Naive thymus-derived CD4-positive, alpha-beta T cell (primary cell): ENCODE measurements around the gene PDCD4. TPM values are rescaled to one million over a fixed set of nuclear protein-coding genes. Genes with fewer than 3 reads are reported as not detected.

Experiments
- ATAC-seq: fragments of 150-1000 bp; cut with Tn5 transposase; 2 replicates; pipeline ENCODE4 v1.10.0; 2021; ENCODE audit warnings: mild to moderate bottlenecking, moderate library complexity
- CTCF ChIA-PET: fragments of 350-600 bp; sonication (Branson Sonifier 250); formaldehyde crosslinking; loops from one replicate; lab custom pipeline; 2021; ENCODE audit warnings: antibody characterized with exemption; lab: Charles Lee
- POLR2A ChIA-PET: fragments of 350-600 bp; sonication (Branson Sonifier 250); formaldehyde crosslinking; loops from one replicate; lab custom pipeline; 2021; ENCODE audit warnings: antibody characterized with exemption, inconsistent platforms; lab: Charles Lee
- DNase-seq, 9 donors: peaks; one replicate each; pipeline versions ENCODE4 v3.0.0 to v3.0.0-alpha.2; 2020 to 2022; ENCODE audit warnings: mixed read lengths in 1 of 9
- H3K27ac ChIP-seq: one replicate; pipeline ENCODE4 v1.7.0; 2013; ENCODE audit warnings: mild to moderate bottlenecking, low read depth, low read length, moderate library complexity
- H3K27me3 ChIP-seq, 2 donors: one replicate each; pipeline ENCODE4 v1.7.0; 2013; ENCODE audit warnings: low read length in 2 of 2, mild to moderate bottlenecking in 2 of 2, moderate library complexity in 2 of 2; ENCODE audit not compliant: control insufficient read depth in 2 of 2, insufficient read depth in 2 of 2
- H3K36me3 ChIP-seq, 3 experiments: 1 replicate in 2 of 3; 2 replicates in 1 of 3; pipeline ENCODE4 v1.7.0; 2013; ENCODE audit warnings: low read length in 3 of 3, mild to moderate bottlenecking in 3 of 3, moderate library complexity in 1 of 3; ENCODE audit not compliant: insufficient read depth in 3 of 3, control insufficient read depth in 2 of 3
- H3K4me1 ChIP-seq, 2 donors: one replicate each; pipeline ENCODE4 v1.7.0; 2013; ENCODE audit warnings: low read length in 2 of 2, mild to moderate bottlenecking in 2 of 2, moderate library complexity in 1 of 2; ENCODE audit not compliant: control insufficient read depth in 2 of 2, insufficient read depth in 2 of 2
- H3K4me3 ChIP-seq: 2 replicates; pipeline ENCODE4 v1.7.0; 2013; ENCODE audit warnings: mild to moderate bottlenecking, low read length
- H3K9me3 ChIP-seq, 3 experiments: 1 replicate in 2 of 3; 2 replicates in 1 of 3; pipeline ENCODE4 v1.7.0; 2013; ENCODE audit warnings: low read length in 3 of 3; ENCODE audit not compliant: control insufficient read depth in 2 of 3
- H3K27ac Mint-ChIP-seq, 9 donors: one replicate each; pipeline ENCODE4 v1.8.0; 2020 to 2022; ENCODE audit warnings: mixed read lengths in 9 of 9, mild to moderate bottlenecking in 8 of 9, moderate library complexity in 5 of 9, inconsistent platforms in 2 of 9
- H3K27me3 Mint-ChIP-seq, 5 donors: one replicate each; pipeline ENCODE4 v1.8.0; 2021 to 2022; ENCODE audit warnings: mixed read lengths in 5 of 5, mild to moderate bottlenecking in 1 of 5
- H3K36me3 Mint-ChIP-seq, 5 donors: one replicate each; pipeline ENCODE4 v1.8.0; 2020 to 2022; ENCODE audit warnings: mixed read lengths in 5 of 5, mild to moderate bottlenecking in 3 of 5, inconsistent platforms in 1 of 5
- H3K4me1 Mint-ChIP-seq, 7 donors: one replicate each; pipeline ENCODE4 v1.8.0; 2020 to 2022; ENCODE audit warnings: mixed read lengths in 7 of 7, mild to moderate bottlenecking in 3 of 7, inconsistent platforms in 1 of 7
- H3K4me3 Mint-ChIP-seq, 10 donors: one replicate each; pipeline ENCODE4 v1.8.0; 2020 to 2022; ENCODE audit warnings: mild to moderate bottlenecking in 10 of 10, mixed read lengths in 10 of 10, moderate library complexity in 6 of 10, inconsistent platforms in 2 of 10
- H3K9me3 Mint-ChIP-seq, 11 donors: one replicate each; pipeline ENCODE4 v1.8.0; 2020 to 2022; ENCODE audit warnings: mixed read lengths in 11 of 11, mild to moderate bottlenecking in 4 of 11, inconsistent platforms in 1 of 11, moderate library complexity in 1 of 11
- intact Hi-C, 2 donors: fragments of 100-400 bp; cut with micrococcal nuclease; formaldehyde crosslinking; loops; one replicate each; pipeline ENCODE4 v1.15.1; 2023
- polyA plus RNA-seq, 2 donors: library from polyadenylated mRNA; unstranded; fragments of 300-500 nt; fragmentation: Illumina TruSeq; gene quantifications; one replicate each; pipeline ENCODE4 v1.2.3, GENCODE V29; 2021
- total RNA-seq, 6 experiments: library from RNA in 5 of 6; stranded (reverse) in 5 of 6; gene quantifications; 1 replicate in 5 of 6; 2 replicates in 1 of 6; pipeline ENCODE4 v1.2.3 and lab custom pipeline; 2021 to 2026

PDCD4 gene
- total and polyA plus RNA-seq, 7 experiments from 2014 or later: 93.7 to 295 (median 253) TPM

DNA sequence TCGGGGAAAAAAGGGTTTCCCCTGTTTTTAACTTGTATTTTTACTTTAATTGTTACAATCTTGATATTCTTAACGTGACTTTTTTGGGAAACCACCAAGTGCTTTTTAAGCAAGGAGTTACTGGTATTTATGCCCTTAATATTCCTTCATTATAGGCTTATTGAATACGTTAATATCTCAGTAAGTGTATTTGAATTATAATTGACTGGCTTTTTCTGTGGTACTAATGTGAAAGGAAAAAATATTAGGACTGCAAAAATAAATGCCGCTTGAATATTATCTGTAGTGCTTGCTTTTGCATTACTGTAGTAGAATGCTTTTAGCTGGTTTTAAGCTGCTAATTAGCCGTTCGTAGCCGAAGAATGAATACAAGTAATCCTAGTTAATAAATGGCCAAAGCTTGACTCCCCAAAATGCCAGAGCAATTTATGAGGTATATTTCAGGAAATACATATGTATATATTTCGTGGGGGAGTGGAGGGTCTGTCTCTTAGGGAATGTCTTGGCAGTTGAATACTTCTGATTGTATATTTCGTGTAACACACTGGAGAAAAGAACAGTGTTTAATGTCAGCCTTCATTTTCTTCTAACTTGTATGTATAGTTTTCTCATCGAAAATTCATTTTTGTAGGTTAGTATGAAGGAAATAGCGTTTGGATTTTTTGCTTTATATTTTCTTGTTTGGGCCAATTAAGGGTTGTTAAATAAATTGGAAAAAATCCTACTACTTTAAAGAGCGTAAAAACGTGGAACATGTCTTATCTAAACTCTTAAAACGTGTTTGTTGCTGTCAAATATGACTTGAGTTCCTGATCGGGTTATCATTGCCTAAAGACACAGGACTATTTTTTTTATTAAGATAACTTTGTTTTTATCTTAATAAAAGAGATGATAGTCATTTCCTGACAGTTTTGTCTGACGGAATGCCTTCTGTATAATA lies 1.5 kb downstream of the PDCD4 start:
- Histone ChIP-seq H3K4me1 (peaks cover 36 to 67% of the 10 kb centered on the region in 2 donors), H3K9me3 (no peaks in the 10 kb centered on the region), H3K27ac (peak overlapping the region; percentile 100), H3K4me3 (peak overlapping the region; percentile 78), H3K27me3 (no peaks in the 10 kb centered on the region), H3K36me3 (peaks cover 0 to 8% (median 7%) of the 10 kb centered on the region in 3 experiments)
- Mint-ChIP-seq H3K27me3 (peaks cover 0 to 2% (median 0%) of the 10 kb centered on the region in 5 donors), H3K27ac (peak overlapping the region; percentile 95 to 100 (median 99)), H3K36me3 (peaks cover 4 to 27% (median 13%) of the 10 kb centered on the region in 5 donors), H3K4me3 (peak overlapping the region; percentile 79 to 97 (median 96)), H3K4me1 (peaks cover 37 to 74% (median 65%) of the 10 kb centered on the region in 7 donors), H3K9me3 (peaks cover 0 to 7% (median 0%) of the 10 kb centered on the region in 11 donors)
- DNase-seq: no peak
- intact Hi-C loops: loop anchor here (1.0 to 5.0 kb wide), 16 partner anchors 9 to 664 kb away; partner anchors contain the start of genes BBIP1 (in 1 of the 2), DUSP5 (in 1 of the 2), SHOC2 (in 1 of the 2) and SMC3 (in 1 of the 2)
- no peak for ATAC-seq
- ChIA-PET CTCF (interaction anchor here (0.9 to 1.9 kb wide), 10 partner anchors 9 to 127 kb away, joined by 3 to 6 read pairs (median 4); no protein-coding TSS in a partner anchor), POLR2A (interaction anchor here (0.6 to 3.6 kb wide), 21 partner anchors 9 to 201 kb away, joined by 3 to 76 read pairs (median 4); partner anchors contain the start of genes BBIP1 and SHOC2)

DNA sequence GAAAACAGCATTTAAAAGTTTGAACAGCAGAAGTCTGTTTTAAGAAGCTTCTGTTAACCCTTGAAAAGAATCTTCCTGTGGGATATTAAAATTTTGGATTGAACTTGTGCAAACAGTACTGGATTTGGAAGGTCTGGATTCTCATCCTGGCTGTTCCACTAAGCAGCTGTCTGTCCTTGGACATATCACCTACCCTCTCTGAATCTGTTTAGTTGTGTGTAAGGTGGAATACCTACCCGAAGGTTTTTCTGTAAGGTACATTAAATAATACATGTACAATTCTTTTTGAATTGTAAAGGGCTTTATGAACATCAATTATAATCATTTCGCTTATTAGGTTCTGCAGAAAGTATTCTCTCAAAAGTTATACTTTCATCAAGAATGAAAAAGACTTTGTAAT lies 2.2 kb downstream of the PDCD4 start:
- peaks cover 0 to 2% (median 0%) of the 10 kb centered on the region in 5 donors for H3K27me3 Mint-ChIP-seq
- peak overlapping the region; percentile 78 for H3K4me3 ChIP-seq
- no peaks in the 10 kb centered on the region for H3K9me3 ChIP-seq
- peak overlapping the region; percentile 100 for H3K27ac ChIP-seq
- DNase-seq: no peak
- H3K36me3 ChIP-seq: peaks cover 0 to 13% (median 11%) of the 10 kb centered on the region in 3 experiments
- no peaks in the 10 kb centered on the region for H3K27me3 ChIP-seq
- H3K4me1 ChIP-seq: peaks cover 36 to 66% of the 10 kb centered on the region in 2 donors
- peaks cover 35 to 74% (median 65%) of the 10 kb centered on the region in 7 donors for H3K4me1 Mint-ChIP-seq
- peaks cover 4 to 29% (median 19%) of the 10 kb centered on the region in 5 donors for H3K36me3 Mint-ChIP-seq
- ATAC-seq: no peak
- CTCF ChIA-PET: interaction anchor here (1.4 to 1.9 kb wide), 2 partner anchors 10 to 20 kb away, joined by 4 to 6 read pairs; no protein-coding TSS in a partner anchor
- POLR2A ChIA-PET: interaction anchor here (0.6 to 3.6 kb wide), 6 partner anchors 10 to 201 kb away, joined by 3 to 76 read pairs (median 8); no protein-coding TSS in a partner anchor
- intact Hi-C loops: loop anchor here (1.0 to 5.0 kb wide), 8 partner anchors 8 to 665 kb away; partner anchors contain the start of genes DUSP5 (in 1 of the 2) and SMC3 (in 1 of the 2)
- peaks cover 0 to 7% (median 0%) of the 10 kb centered on the region in 11 donors for H3K9me3 Mint-ChIP-seq
- peak overlapping the region; percentile 36 to 100 (median 99) for H3K27ac Mint-ChIP-seq
- H3K4me3 Mint-ChIP-seq: peak overlapping the region; percentile 79 to 96 (median 88)

DNA sequence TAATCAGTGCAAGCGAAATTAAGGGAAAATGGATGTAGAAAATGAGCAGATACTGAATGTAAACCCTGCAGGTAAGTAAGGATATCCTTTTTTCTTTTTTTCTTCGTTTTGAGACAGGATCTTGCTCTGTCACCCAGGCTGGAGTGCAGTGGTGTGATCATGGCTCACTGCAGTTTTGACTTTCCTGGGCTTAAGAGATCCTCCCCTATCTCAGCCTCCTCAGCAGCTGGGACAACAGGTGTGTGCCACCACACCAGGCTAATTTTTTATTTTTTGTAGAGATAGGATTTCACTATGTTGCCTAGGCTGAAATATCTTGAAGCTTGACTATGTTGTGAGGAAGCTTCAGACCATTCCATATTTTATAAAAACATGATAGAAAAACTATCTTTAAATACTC lies 4.3 kb downstream of the PDCD4 start:
- ChIA-PET CTCF (interaction anchor here (0.7 to 1.2 kb wide), 4 partner anchors 14 to 213 kb away, joined by 3 to 4 read pairs (median 4); no protein-coding TSS in a partner anchor), POLR2A (interaction anchor here (1.0 to 2.6 kb wide), 9 partner anchors 9 to 125 kb away, joined by 3 to 10 read pairs (median 6); no protein-coding TSS in a partner anchor)
- peaks cover 0 to 2% (median 0%) of the 10 kb centered on the region in 5 donors for H3K27me3 Mint-ChIP-seq
- no peaks in the 10 kb centered on the region for H3K9me3 ChIP-seq
- H3K4me1 Mint-ChIP-seq: peaks cover 27 to 74% (median 63%) of the 10 kb centered on the region in 7 donors
- DNase-seq (no peak), ATAC-seq (no peak)
- H3K9me3 Mint-ChIP-seq: peaks cover 0 to 7% (median 0%) of the 10 kb centered on the region in 11 donors
- peaks cover 0 to 35% (median 19%) of the 10 kb centered on the region in 5 donors for H3K36me3 Mint-ChIP-seq
- peak overlapping the region in 8 of 10 donors; percentile 13 to 61 (median 47) for H3K4me3 Mint-ChIP-seq
- no peak overlapping the region for H3K4me3 ChIP-seq
- H3K27ac ChIP-seq: peak overlapping the region; percentile 56
- peaks cover 26 to 54% of the 10 kb centered on the region in 2 donors for H3K4me1 ChIP-seq
- peak overlapping the region in 8 of 9 donors; percentile 46 to 79 (median 70) for H3K27ac Mint-ChIP-seq
- no peaks in the 10 kb centered on the region for H3K27me3 ChIP-seq
- intact Hi-C loops: no loop called here
- H3K36me3 ChIP-seq: peaks cover 0 to 16% (median 11%) of the 10 kb centered on the region in 3 experiments

GRCh38 chr10:110876788-110877187 lies 5.1 kb downstream of the PDCD4 start:
- H3K27ac ChIP-seq: peak overlapping the region; percentile 56
- ChIA-PET CTCF (interaction anchor here (0.7 to 1.6 kb wide), 10 partner anchors 10 to 131 kb away, joined by 3 to 6 read pairs (median 4); no protein-coding TSS in a partner anchor), POLR2A (interaction anchor here (0.6 to 2.8 kb wide), 13 partner anchors 9 to 126 kb away, joined by 3 to 10 read pairs (median 4); no protein-coding TSS in a partner anchor)
- ATAC-seq (no peak), DNase-seq (no peak)
- H3K4me3 ChIP-seq: no peak overlapping the region
- peaks cover 4 to 42% (median 24%) of the 10 kb centered on the region in 5 donors for H3K36me3 Mint-ChIP-seq
- peaks cover 0 to 17% (median 11%) of the 10 kb centered on the region in 3 experiments for H3K36me3 ChIP-seq
- H3K27me3 Mint-ChIP-seq: no peaks in the 10 kb centered on the region
- H3K4me3 Mint-ChIP-seq: peak overlapping the region in 3 of 10 donors; percentile 27 to 42 (median 36)
- H3K4me1 ChIP-seq: peaks cover 23 to 51% of the 10 kb centered on the region in 2 donors
- intact Hi-C loops: no loop called here
- no peaks in the 10 kb centered on the region for H3K9me3 ChIP-seq
- H3K27me3 ChIP-seq: no peaks in the 10 kb centered on the region
- peaks cover 0 to 2% (median 0%) of the 10 kb centered on the region in 11 donors for H3K9me3 Mint-ChIP-seq
- H3K27ac Mint-ChIP-seq: peak overlapping the region in 8 of 9 donors; percentile 38 to 80 (median 68)
- H3K4me1 Mint-ChIP-seq: peaks cover 26 to 74% (median 67%) of the 10 kb centered on the region in 7 donors

DNA sequence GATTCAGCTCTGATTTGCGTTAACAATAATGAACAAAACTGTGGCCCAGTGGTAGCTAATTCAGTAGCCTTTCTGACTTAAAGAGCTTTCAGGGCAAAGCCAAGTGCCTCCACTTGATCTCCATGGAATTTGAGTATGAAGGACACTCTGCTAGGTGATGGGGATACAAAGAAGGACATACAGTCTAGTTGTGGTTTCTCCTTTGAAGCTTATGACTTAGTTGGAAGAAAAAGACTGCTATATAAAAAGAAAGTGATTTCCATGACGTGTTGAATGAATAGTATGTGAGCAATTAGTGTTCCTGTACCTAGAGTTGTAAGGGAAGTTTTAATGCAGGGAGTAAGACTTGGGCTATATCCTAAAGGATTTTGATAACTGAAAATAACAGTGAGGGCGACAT lies 8.3 kb downstream of the PDCD4 start:
- H3K4me1 Mint-ChIP-seq: peaks cover 40 to 91% (median 85%) of the 10 kb centered on the region in 7 donors
- H3K4me3 ChIP-seq: no peak overlapping the region
- peak; percentile 36 for ATAC-seq
- intact Hi-C loops: loop anchor here in 1 of 2 donors (1.0 kb wide), 1 partner anchor 9 kb away; no protein-coding TSS in a partner anchor
- DNase-seq: no peak
- POLR2A ChIA-PET: interaction anchor here (0.7 to 1.8 kb wide), 8 partner anchors 9 to 734 kb away, joined by 3 to 8 read pairs (median 4); partner anchors contain the start of gene PDCD4
- H3K27me3 ChIP-seq: no peaks in the 10 kb centered on the region
- CTCF ChIA-PET: interaction anchor here (0.6 to 2.0 kb wide), 4 partner anchors 10 to 73 kb away, joined by 3 to 7 read pairs (median 4); no protein-coding TSS in a partner anchor
- H3K4me1 ChIP-seq: peaks cover 39 to 67% of the 10 kb centered on the region in 2 donors
- no peaks in the 10 kb centered on the region for H3K27me3 Mint-ChIP-seq
- H3K27ac ChIP-seq: peak overlapping the region; percentile 47
- peak overlapping the region in 8 of 9 donors; percentile 42 to 80 (median 66) for H3K27ac Mint-ChIP-seq
- H3K9me3 ChIP-seq: no peaks in the 10 kb centered on the region
- peak overlapping the region in 8 of 10 donors; percentile 0 to 39 (median 10) for H3K4me3 Mint-ChIP-seq
- peaks cover 10 to 62% (median 31%) of the 10 kb centered on the region in 5 donors for H3K36me3 Mint-ChIP-seq
- no peaks in the 10 kb centered on the region for H3K9me3 Mint-ChIP-seq
- H3K36me3 ChIP-seq: peaks cover 0 to 25% (median 20%) of the 10 kb centered on the region in 3 experiments
